OCI-M2 (cell line): ENCODE results near the gene CLDN3.
"Not testable (repeated sequence)": the region's sequence is repeated elsewhere in the genome, so short reads cannot be mapped to it uniquely, and the experiment has no call there.

Experiments used
- DNase-seq: peaks from one replicate; lab custom pipeline; 2025; ENCODE audit not compliant: unreplicated experiment; lab: John Stamatoyannopoulos, UW

Gene CLDN3

GRCh38 chr7:73738220-73738611 is 31.9 kb downstream of the CLDN3 start:
- DNase-seq = no peak

- DNase-seq = no peak
Observed at GRCh38 chr7:73737491-73738219, 32.4 kb downstream of the CLDN3 start.

- no peak for DNase-seq
Observed at GRCh38 chr7:73736885-73737284, 33.2 kb downstream of the CLDN3 start.

- DNase-seq = no peak
Observed at GRCh38 chr7:73735528-73735905, 34.6 kb downstream of the CLDN3 start.

- peak; percentile 52 for DNase-seq
Observed at GRCh38 chr7:73734619-73735527, 35.2 kb downstream of the CLDN3 start.

- DNase-seq = no peak
Observed at GRCh38 chr7:73732397-73732796, 37.7 kb downstream of the CLDN3 start.

- DNase-seq = peak; percentile 21
Observed at GRCh38 chr7:73730485-73730884, 39.6 kb downstream of the CLDN3 start.

- DNase-seq = no peak
Observed at GRCh38 chr7:73728551-73728950, 41.5 kb downstream of the CLDN3 start.

- no peak for DNase-seq
Observed at GRCh38 chr7:73727952-73728351, 42.1 kb downstream of the CLDN3 start.

- no peak for DNase-seq
Observed at GRCh38 chr7:73726083-73726466, 44.0 kb downstream of the CLDN3 start.

- no peak for DNase-seq
Observed at GRCh38 chr7:73723813-73724212, 46.3 kb downstream of the CLDN3 start.

- no peak for DNase-seq
Observed at GRCh38 chr7:73722785-73723184, 47.3 kb downstream of the CLDN3 start.

- not testable (repeated sequence) for DNase-seq
Observed at GRCh38 chr7:73722182-73722581, 47.9 kb downstream of the CLDN3 start.

- DNase-seq = no peak
Observed at GRCh38 chr7:73721377-73721817, 48.7 kb downstream of the CLDN3 start.

GRCh38 chr7:73720443-73720842 is 49.6 kb downstream of the CLDN3 start:
- not testable (repeated sequence) for DNase-seq

GRCh38 chr7:73719806-73720169 is 50.3 kb downstream of the CLDN3 start:
- DNase-seq = no peak
